PC-3 (cell line): Measurements from ENCODE around the gene SEC16A.

Experiments used
- CTCF ChIP-seq: fragments of 300-600 bp; sonication (generic); conservative IDR thresholded peaks from 2 replicates; pipeline ENCODE4 v1.5.1; 2017; ENCODE audit warnings: antibody characterized with exemption, low read depth, mild to moderate bottlenecking, low read length
- EZH2phosphoT487 ChIP-seq: fragments of 300-600 bp; sonication (generic); IDR thresholded peaks from 2 replicates; pipeline ENCODE4 v1.6.1; 2018; ENCODE audit warnings: mild to moderate bottlenecking, antibody characterized with exemption, low read length, borderline replicate concordance

- TF ChIP-seq CTCF (no peak), EZH2phosphoT487 (no peak)
Measured at GRCh38 chr9:136482793-136483588, at the start of gene SEC16A.
